HEK293 (cell line): ENCODE results near the gene EML1.

Experiments
- ATF2 ChIP-seq: fragments of 450-650 bp; formaldehyde crosslinking; IDR thresholded peaks from 2 replicates; pipeline ENCODE4 v1.5.1; 2016; ENCODE audit warnings: missing biosample characterization, missing genetic modification characterization, low read depth
- BCL11A ChIP-seq: fragments of 450-650 bp; formaldehyde crosslinking; IDR thresholded peaks from 2 replicates; pipeline ENCODE4 v1.5.1; 2016; ENCODE audit warnings: low read depth, missing biosample characterization, missing genetic modification characterization
- HOXA7 ChIP-seq: sonication (generic); formaldehyde crosslinking; IDR thresholded peaks from 2 replicates; pipeline ENCODE4 v1.8.1; 2022; ENCODE audit warnings: missing genetic modification reagents, borderline replicate concordance
- INSM2 ChIP-seq: fragments of 450-650 bp; formaldehyde crosslinking; IDR thresholded peaks from 2 replicates; pipeline ENCODE4 v1.5.1; 2016; ENCODE audit warnings: missing biosample characterization, missing genetic modification characterization
- SP2 ChIP-seq: fragments of 450-650 bp; formaldehyde crosslinking; IDR thresholded peaks from 2 replicates; pipeline ENCODE4 v1.5.1; 2016; ENCODE audit warnings: missing biosample characterization, missing genetic modification characterization
- TCF7L2 ChIP-seq: IDR thresholded peaks from 2 replicates; pipeline ENCODE4 v1.6.1; 2011; ENCODE audit warnings: low read depth, mild to moderate bottlenecking, inconsistent platforms, low read length, moderate library complexity, borderline replicate concordance
- YY2 ChIP-seq: fragments of 450-650 bp; formaldehyde crosslinking; IDR thresholded peaks from 2 replicates; pipeline ENCODE4 v1.5.1; 2016; ENCODE audit warnings: missing biosample characterization, missing genetic modification characterization
- ZBTB17 ChIP-seq: fragments of 450-650 bp; formaldehyde crosslinking; IDR thresholded peaks from 2 replicates; pipeline ENCODE4 v1.5.1; 2016; ENCODE audit warnings: missing biosample characterization, missing genetic modification characterization
- ZBTB48 ChIP-seq: fragments of 450-650 bp; formaldehyde crosslinking; IDR thresholded peaks from 2 replicates; pipeline ENCODE4 v1.5.1; 2016; ENCODE audit warnings: missing biosample characterization, missing genetic modification characterization
- ZBTB49 ChIP-seq: fragments of 450-650 bp; formaldehyde crosslinking; IDR thresholded peaks from 2 replicates; pipeline ENCODE4 v1.5.1; 2016; ENCODE audit warnings: missing biosample characterization, missing genetic modification characterization, low read depth
- ZIC2 ChIP-seq: fragments of 450-650 bp; formaldehyde crosslinking; IDR thresholded peaks from 2 replicates; pipeline ENCODE4 v1.5.1; 2016; ENCODE audit warnings: missing biosample characterization, missing genetic modification characterization
- ZNF174 ChIP-seq: fragments of 450-650 bp; formaldehyde crosslinking; IDR thresholded peaks from 2 replicates; pipeline ENCODE4 v1.5.0; 2017; ENCODE audit warnings: missing biosample characterization, mild to moderate bottlenecking, missing genetic modification characterization
- ZNF2 ChIP-seq: fragments of 450-650 bp; formaldehyde crosslinking; IDR thresholded peaks from 2 replicates; pipeline ENCODE4 v1.5.1; 2016; ENCODE audit warnings: missing biosample characterization, missing genetic modification characterization
- ZNF214 ChIP-seq: fragments of 450-650 bp; formaldehyde crosslinking; IDR thresholded peaks from 2 replicates; pipeline ENCODE4 v1.5.1; 2017; ENCODE audit warnings: missing biosample characterization, mild to moderate bottlenecking, missing genetic modification characterization, borderline replicate concordance
- ZNF23 ChIP-seq: fragments of 450-650 bp; formaldehyde crosslinking; IDR thresholded peaks from 2 replicates; pipeline ENCODE4 v1.5.1; 2016; ENCODE audit warnings: missing biosample characterization, missing genetic modification characterization, borderline replicate concordance
- ZNF266 ChIP-seq: fragments of 450-650 bp; formaldehyde crosslinking; IDR thresholded peaks from 2 replicates; pipeline ENCODE4 v1.5.1; 2016; ENCODE audit warnings: missing biosample characterization, missing genetic modification characterization, low read depth
- ZNF394 ChIP-seq: fragments of 450-650 bp; formaldehyde crosslinking; IDR thresholded peaks from 2 replicates; pipeline ENCODE4 v1.5.1; 2016; ENCODE audit warnings: missing biosample characterization, missing genetic modification characterization, mild to moderate bottlenecking, moderate library complexity, borderline replicate concordance
- ZNF426 ChIP-seq: fragments of 450-650 bp; formaldehyde crosslinking; IDR thresholded peaks from 2 replicates; pipeline ENCODE4 v1.5.1; 2017; ENCODE audit warnings: missing biosample characterization, missing genetic modification characterization, mild to moderate bottlenecking, inconsistent platforms, moderate library complexity
- ZNF433 ChIP-seq: fragments of 450-650 bp; formaldehyde crosslinking; IDR thresholded peaks from 2 replicates; pipeline ENCODE4 v1.5.1; 2016; ENCODE audit warnings: missing biosample characterization, missing genetic modification characterization, low read depth
- ZNF449 ChIP-seq: fragments of 450-650 bp; formaldehyde crosslinking; IDR thresholded peaks from 2 replicates; pipeline ENCODE4 v1.5.1; 2017; ENCODE audit warnings: missing biosample characterization, mild to moderate bottlenecking, missing genetic modification characterization, moderate library complexity
- ZNF488 ChIP-seq: fragments of 450-650 bp; formaldehyde crosslinking; IDR thresholded peaks from 2 replicates; pipeline ENCODE4 v1.5.1; 2016; ENCODE audit warnings: missing biosample characterization, missing genetic modification characterization
- ZNF510 ChIP-seq: fragments of 450-650 bp; formaldehyde crosslinking; IDR thresholded peaks from 2 replicates; pipeline ENCODE4 v1.5.1; 2018; ENCODE audit warnings: mild to moderate bottlenecking, missing genetic modification characterization, missing biosample characterization; ENCODE audit not compliant: insufficient replicate concordance
- ZNF548 ChIP-seq: fragments of 450-650 bp; formaldehyde crosslinking; IDR thresholded peaks from 2 replicates; pipeline ENCODE4 v1.5.1; 2016; ENCODE audit warnings: missing biosample characterization, missing genetic modification characterization
- ZNF561 ChIP-seq: fragments of 450-650 bp; IDR thresholded peaks from 2 replicates; pipeline ENCODE4 v1.5.1; 2018; ENCODE audit warnings: missing biosample characterization, missing genetic modification characterization, borderline replicate concordance
- ZNF580 ChIP-seq: fragments of 450-650 bp; formaldehyde crosslinking; IDR thresholded peaks from 2 replicates; pipeline ENCODE4 v1.5.1; 2016; ENCODE audit warnings: missing biosample characterization, missing genetic modification characterization
- ZNF600 ChIP-seq: fragments of 450-650 bp; formaldehyde crosslinking; IDR thresholded peaks from 2 replicates; pipeline ENCODE4 v1.5.1; 2016; ENCODE audit warnings: missing biosample characterization, missing genetic modification characterization
- ZNF654 ChIP-seq: fragments of 450-650 bp; formaldehyde crosslinking; IDR thresholded peaks from 2 replicates; pipeline ENCODE4 v1.5.1; 2016; ENCODE audit warnings: low read depth, missing biosample characterization, missing genetic modification characterization
- ZNF692 ChIP-seq: fragments of 450-650 bp; formaldehyde crosslinking; IDR thresholded peaks from 2 replicates; pipeline ENCODE4 v1.5.1; 2016; ENCODE audit warnings: missing biosample characterization, missing genetic modification characterization
- ZNF768 ChIP-seq: fragments of 450-650 bp; formaldehyde crosslinking; IDR thresholded peaks from 2 replicates; pipeline ENCODE4 v1.5.1; 2018; ENCODE audit warnings: missing biosample characterization, mild to moderate bottlenecking, missing genetic modification characterization
- ZNF791 ChIP-seq: fragments of 450-650 bp; formaldehyde crosslinking; IDR thresholded peaks from 2 replicates; pipeline ENCODE4 v1.5.1; 2016; ENCODE audit warnings: missing biosample characterization, missing genetic modification characterization

Gene EML1

GRCh38 chr14:99945732-99946651, 152.8 kb downstream of the EML1 start (continued):
- TF ChIP-seq ZNF600 (tag by site-specific recombination) (peak; percentile 65; the same call in 1 of the 2 replicates), ZNF692 (tag by site-specific recombination) (no peak), ZNF214 (no peak), ZNF174 (tag by site-specific recombination) (no peak), ZNF488 (tag by site-specific recombination) (no peak), SP2 (tag by site-specific recombination) (no peak), ZNF791 (tag by site-specific recombination) (no peak), ZNF394 (tag by site-specific recombination) (peak; percentile 52; the same call in 1 of the 2 replicates), YY2 (no peak), ZBTB17 (tag by site-specific recombination) (peak; percentile 79), HOXA7 (no peak), ZNF23 (no peak), ZNF561 (tag by site-specific recombination) (no peak), ZNF580 (tag by site-specific recombination) (no peak), ZNF768 (tag by site-specific recombination) (no peak), ZNF266 (tag by site-specific recombination) (no peak), ZNF426 (tag by site-specific recombination) (no peak), ZIC2 (tag by site-specific recombination) (peak; percentile 73), ZNF510 (tag by site-specific recombination) (no peak), ZBTB49 (no peak), ZNF654 (no peak), BCL11A (tag by site-specific recombination) (peak; percentile 28; the same call in 1 of the 2 replicates), ZBTB48 (no peak), ATF2 (tag by site-specific recombination) (peak; percentile 95), ZNF548 (tag by site-specific recombination) (no peak), ZNF2 (tag by site-specific recombination) (no peak), ZNF433 (tag by site-specific recombination) (no peak), INSM2 (no peak), ZNF449 (tag by site-specific recombination) (no peak), TCF7L2 (no peak)
